Stimulated activated CD4-positive, alpha-beta T cell treated with anti-CD3 and anti-CD28 coated beads, Interleukin-2, amount 100 ng/mL, for 4 hours (primary cell): ENCODE results near the gene KIT.

ENCODE experiments used
- DNase-seq: peaks from one replicate; pipeline ENCODE4 v3.0.0-alpha.2; 2020; ENCODE audit warnings: low read depth

KIT gene

DNA sequence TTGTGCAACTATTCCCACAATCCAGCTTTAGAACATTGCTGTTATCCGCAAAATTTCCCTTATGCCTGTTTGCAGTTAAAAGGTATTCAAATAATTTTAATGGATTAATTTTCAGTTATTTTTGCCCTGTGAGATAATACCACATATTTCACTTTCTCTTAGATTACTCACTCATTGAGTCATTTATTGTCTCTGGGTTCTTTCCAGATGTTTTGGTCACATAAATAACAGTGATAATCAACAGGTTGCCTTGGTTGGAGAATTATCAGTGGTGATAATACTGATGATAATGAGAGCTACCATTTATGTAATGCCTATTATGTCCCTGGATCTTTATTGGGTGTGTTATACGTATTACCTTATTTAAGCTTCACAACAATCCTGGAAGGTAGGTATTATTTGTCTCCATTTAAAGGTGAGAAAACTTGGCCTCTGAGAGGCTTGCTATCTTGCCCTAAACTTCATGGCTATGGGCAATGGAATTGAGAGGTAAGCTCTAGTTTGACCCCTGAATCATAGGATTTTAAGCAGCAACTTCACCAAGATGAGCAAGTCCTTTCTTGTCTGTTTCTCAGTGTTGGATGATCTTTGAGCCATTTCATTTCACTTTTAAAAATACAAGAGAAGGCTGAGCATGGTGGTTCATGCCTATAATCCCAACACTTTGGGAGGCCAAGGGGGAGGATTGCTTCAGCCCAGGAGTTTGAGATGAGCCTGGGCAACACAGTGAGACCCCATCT lies 87.4 kb downstream of the KIT start:
- no peak for DNase-seq

DNA sequence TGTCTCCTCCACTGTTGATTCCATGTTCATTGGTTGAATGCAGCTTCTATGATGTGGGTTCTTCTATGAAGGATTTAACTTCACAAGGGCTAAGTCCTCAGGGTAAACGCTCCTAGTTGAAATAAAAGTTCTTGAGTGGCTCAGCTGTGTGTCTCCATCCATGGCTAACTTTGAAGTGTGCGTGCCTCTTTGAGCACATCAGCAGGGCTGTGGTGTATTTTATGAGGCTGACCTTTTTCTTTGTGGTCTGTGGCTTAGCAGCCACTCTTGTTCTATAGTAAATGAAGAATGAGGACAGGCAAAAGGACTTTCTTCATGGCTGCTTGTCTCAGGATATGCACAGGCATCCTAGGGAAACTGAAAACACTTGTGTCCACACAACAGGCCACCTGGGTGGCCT lies 88.5 kb downstream of the KIT start:
- no peak for DNase-seq

DNA sequence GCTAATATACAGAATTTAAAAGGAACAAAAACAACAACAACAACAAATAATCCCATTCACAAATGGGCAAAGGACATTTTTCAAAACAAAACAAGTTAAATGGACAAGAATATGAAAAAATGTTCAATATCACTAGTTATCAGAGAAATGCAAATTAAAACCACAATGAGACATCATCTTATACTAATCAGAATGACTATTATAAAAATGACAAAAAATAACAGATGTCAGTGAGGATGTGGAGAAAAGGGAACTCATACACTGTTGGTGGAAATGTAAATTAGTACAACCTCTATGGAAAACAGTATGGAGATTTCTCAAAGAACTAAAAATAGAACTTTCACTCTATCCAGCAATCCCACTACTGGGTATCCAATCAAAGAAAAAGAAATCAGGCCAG lies 92.6 kb downstream of the KIT start:
- no peak for DNase-seq

DNA sequence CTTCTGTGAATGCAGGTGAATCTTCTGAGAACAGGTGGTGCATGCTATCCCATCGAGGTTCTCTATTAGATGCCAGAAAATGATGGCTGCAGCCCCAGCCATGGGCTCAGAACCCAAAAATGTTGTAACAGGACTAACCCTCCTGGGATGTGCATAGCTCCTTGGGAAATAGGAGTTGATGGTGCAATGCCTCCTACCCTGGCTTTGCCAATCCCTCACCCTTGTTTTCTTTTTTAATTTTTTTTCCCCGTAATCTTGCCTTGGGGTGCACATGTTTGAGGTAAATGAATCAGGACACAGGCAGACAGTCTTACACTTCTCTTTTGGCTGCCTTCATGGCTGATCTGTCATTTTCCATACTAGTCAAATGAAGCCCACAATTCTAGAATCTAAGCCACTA lies 96.6 kb downstream of the KIT start:
- DNase-seq: no peak

DNA sequence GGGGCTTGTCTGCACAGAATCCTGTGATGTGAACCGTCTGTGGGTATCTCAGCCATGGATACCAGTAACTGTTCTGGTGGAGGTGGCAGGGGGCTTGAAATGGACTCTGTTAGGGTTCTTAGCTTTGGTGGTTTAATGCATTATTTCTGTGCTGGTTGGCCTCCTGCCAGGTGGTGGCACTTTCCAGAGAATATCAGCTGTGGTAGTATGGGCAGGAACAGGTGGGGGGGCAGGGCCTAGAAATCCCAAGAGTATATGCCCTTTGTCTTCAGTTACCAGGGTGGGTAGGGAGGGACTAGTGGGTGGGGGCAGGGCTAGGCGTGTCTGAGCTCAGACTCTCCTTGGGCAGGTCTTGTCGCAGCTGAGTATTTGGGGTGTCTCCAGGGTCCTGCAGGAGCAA lies 106.7 kb downstream of the KIT start:
- no peak for DNase-seq

DNA sequence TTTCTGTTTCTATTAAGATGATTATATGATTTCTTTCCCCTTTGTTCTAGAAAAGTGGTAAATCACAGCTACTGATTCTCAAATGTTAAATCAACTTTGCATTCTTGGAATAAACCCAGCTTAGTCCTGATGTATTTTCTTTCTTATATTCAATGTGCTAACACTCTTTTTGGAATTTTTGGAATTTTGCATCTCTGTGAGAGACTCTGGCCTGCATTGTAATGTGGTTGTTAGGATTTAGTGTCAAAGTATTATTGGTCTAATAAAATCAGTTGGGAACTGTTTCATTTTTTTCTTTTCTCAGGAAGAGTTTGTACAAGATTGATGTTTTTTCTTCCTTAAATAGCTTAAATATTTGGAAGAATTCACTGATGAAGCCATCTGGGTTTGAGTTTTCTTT lies 109.6 kb downstream of the KIT start:
- DNase-seq: no peak

DNA sequence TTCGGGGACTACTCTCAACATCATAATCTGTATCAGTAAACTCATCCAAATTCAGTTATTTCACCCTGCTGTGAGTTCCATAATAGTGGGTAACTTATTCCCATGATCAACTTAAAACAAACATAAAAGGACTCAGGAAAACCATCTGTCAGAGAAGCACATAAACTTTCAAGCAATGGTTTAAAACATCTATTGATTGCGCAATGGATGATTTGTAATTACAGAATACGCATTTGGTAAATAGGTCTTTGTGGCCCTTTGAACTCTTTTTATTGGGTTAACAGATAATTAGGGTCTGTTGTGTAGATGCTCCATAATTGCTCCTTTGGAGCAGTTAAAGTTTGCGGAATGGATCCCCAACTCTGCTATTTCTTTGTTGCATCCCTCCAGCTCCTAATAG lies 115.3 kb downstream of the KIT start:
- no peak for DNase-seq

DNA sequence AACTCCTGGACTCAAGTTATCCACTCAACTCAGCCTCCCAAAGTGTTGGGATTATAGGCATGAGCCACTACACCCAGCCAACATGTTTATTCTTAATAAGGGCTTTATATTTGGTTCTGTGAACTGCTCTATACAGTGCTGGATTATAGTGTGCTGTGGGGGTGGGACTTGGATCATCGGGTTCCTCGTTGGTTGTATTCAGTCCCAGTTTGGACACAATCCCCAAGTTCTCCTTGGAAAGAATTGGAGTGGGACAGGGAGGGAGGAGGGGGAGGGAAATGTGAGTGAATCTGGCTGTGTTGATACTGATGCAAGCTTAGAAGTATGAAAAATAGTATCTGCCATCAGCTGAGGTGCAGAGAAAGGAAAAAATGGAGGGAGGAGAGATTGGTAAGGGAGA lies 121.3 kb downstream of the KIT start:
- DNase-seq: no peak

DNA sequence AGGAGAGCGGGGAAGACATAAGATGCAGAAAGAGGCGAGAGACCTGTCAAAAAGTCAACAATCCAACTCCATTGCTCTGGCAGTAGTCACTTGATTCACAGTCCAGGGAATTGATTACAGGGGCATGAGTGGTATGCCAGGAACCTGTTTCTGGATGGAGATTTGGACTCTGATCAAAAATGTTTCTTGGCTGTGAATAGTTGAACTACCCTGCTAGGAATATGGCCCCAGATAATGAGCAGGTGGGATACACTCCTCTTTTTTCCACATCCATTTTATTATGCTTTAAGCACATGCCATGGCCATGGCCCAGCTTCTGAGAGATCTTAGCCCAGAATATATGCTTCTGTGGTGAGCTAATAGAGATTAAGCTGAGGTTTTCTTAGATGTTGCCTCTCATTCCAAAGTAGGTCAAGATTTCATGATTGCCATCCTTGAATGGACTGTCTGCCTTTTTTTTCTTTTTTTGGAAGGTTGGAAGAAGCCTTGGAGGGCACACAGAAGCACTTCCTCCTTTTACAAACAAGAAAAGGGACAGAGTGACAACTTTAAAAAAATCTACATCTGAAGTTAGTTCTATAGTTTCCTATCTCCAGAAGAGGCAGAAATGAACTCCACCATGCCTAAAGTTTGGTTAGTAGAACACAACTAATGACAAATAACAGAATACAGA lies 121.9 kb downstream of the KIT start:
- DNase-seq: no peak

DNA sequence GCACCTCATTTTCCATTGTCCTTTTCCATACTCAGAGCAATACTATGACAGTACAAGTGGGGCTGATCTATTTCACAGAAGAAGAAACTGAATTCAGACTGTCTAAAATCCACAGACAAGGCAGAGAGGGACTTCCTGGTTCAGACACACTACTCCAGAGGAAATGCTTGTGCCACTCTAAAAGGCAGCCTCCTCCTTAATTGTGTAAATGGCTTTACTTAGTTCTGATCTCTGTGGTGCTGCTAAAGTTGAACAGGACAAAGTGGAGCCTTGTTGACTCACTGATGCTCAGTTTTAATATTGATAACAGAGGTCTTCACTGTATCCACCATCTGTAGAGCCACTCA lies 122.4 kb downstream of the KIT start:
- no peak for DNase-seq

DNA sequence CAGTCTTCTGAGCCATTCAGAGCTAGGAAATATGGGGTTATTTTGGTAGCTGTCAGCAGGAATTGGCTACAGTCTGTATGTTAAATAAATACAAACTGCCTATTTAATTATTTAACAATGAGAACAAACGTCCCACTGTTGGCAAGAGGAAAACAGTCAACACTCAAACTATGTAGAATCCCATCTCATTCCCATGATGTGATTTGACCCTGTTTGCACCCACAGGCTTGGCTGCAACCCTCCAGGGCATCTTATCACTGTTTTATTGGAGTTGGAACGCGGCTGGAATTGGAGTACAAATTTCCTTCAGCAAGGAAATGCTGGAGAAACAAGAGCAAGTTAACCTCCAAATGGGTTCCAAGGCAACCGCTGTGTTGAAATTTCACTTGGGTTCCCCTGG lies 124.0 kb downstream of the KIT start:
- DNase-seq: no peak

DNA sequence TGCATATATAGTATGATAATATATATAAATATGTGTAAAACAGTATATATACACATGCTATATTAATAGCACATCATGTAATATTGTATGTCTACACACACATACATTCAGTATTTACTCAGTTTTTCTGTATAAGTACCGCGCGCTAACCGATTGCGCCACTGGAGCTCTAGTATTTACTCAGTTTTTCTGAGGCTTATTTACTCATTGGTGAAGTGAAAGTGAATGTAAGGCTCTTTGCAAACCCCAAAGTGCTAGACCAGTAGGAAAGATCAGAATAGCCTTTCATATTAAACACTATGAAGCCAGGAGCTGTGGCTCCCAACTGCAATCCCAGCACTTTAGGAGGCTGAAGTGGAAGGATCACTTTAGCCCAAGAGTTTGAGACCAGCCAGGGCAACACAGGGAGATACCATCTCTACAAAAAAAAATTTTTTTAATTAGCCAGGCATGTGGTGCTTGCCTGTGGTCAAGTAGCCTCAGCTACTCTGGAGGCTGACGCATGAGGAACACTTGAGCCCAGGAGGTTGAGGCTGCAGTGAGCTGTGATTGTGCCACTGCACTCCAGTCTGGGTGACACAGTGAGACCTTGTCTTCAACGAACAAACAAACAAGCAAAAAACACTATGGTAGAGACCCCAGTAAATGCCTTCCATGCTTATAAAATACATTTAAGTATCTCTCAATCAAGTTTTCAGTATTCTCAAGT lies 125.8 kb downstream of the KIT start:
- no peak for DNase-seq

DNA sequence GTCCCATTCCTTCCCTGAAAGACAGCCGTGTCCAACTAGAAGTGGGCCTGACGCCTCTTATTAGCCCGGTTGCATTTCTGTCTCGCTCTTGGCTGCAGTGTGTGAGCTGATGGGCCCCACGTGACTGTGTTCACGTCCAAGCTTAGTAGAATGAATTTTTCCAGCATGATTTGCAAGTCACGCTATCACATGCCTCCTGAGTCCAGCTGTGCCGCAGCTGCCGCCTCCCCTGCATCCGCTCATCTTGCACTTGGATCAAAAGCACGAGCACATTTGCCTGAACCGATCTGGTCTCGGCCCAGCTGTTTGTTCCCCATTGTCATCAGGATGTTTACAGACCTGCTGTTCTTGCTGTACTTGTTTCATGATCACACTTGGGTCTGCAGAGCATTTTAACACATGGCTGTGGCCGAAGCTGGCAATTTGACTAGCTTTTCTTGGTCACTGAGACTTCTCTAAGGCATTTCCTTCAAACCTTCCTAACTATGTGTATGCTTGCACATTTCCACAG lies 126.5 kb downstream of the KIT start:
- DNase-seq: no peak
